ENCODE measurements around the gene DYNLT2B.
"Not testable (repeated sequence)": the region's sequence is repeated elsewhere in the genome, so short reads cannot be mapped to it uniquely, and the experiment has no call there.

Gene DYNLT2B

DNA sequence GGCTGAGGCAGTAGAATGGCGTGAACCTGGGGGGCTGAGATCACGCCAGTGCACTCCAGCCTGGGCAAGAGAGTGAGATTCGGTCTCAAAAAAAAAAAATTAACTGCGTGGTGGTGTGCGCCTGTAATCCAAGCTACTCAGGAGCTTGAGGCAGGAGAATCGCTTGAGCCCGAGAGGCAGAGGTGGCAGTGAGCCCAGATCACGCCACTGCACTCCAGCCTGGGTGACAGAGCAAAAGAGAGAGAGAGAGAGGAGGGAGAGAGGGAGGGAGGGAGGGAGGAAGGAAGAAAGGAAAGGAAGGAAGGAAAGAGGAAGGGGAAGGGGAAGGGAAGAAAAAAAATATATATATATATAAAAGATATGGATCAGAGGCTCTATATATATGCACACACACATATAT is 14.1 kb upstream of the DYNLT2B start:
- Histone ChIP-seq H3K9ac (ENCODE audit: low read depth in 1 of 2, low read length in 2 of 2) (no peak overlapping the region), H3K27ac (ENCODE audit: low read depth, low read length) (no peak overlapping the region), H3K36me3 (ENCODE audit: control insufficient read depth in 1 of 2, insufficient read depth in 2 of 2, low read length in 2 of 2) (no peaks in the 10 kb centered on the region), H3K9me3 (ENCODE audit: control insufficient read depth in 1 of 2, low read length in 2 of 2) (no peaks in the 10 kb centered on the region), H3K27me3 (ENCODE audit: control insufficient read depth in 1 of 2, insufficient read depth in 2 of 2, low read length in 2 of 2) (peaks cover 0 to 3% of the 10 kb centered on the region in 2 donors), H3K4me3 (ENCODE audit: low read depth in 1 of 2, low read length in 2 of 2) (no peak overlapping the region), H3K4me1 (ENCODE audit: control insufficient read depth in 1 of 2, insufficient read depth in 2 of 2, low read length in 2 of 2) (no peaks in the 10 kb centered on the region)

DNA sequence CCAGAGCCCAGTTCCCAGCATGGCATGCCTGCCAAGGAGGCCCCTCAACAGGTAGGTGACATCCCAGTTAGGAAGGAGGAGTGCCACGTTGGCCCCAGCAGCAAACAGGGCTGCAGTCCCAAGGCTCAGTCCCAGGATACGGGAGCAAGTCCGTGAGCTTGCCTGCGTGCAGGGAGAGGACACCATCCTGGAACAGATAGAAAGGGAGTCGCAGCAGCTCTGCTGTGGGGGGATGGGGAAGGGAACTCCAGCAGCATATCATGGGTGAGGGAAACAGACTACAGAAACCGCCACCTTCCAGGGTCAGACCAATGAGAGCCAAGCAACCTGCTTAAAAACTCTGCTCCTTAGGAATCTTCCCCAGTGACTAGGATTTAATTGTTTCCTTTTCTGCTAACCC is 9.4 kb upstream of the DYNLT2B start:
- H3K27me3 ChIP-seq (ENCODE audit: control insufficient read depth in 1 of 2, insufficient read depth in 2 of 2, low read length in 2 of 2) = no peaks in the 10 kb centered on the region
- H3K4me3 ChIP-seq (ENCODE audit: low read depth in 1 of 2, low read length in 2 of 2) = no peak overlapping the region
- no peak overlapping the region for H3K27ac ChIP-seq (ENCODE audit: low read depth, low read length)
- no peaks in the 10 kb centered on the region for H3K9me3 ChIP-seq (ENCODE audit: control insufficient read depth in 1 of 2, low read length in 2 of 2)
- H3K4me1 ChIP-seq (ENCODE audit: control insufficient read depth in 1 of 2, insufficient read depth in 2 of 2, low read length in 2 of 2) = no peaks in the 10 kb centered on the region
- no peaks in the 10 kb centered on the region for H3K36me3 ChIP-seq (ENCODE audit: control insufficient read depth in 1 of 2, insufficient read depth in 2 of 2, low read length in 2 of 2)
- no peak overlapping the region for H3K9ac ChIP-seq (ENCODE audit: low read depth in 1 of 2, low read length in 2 of 2)

DNA sequence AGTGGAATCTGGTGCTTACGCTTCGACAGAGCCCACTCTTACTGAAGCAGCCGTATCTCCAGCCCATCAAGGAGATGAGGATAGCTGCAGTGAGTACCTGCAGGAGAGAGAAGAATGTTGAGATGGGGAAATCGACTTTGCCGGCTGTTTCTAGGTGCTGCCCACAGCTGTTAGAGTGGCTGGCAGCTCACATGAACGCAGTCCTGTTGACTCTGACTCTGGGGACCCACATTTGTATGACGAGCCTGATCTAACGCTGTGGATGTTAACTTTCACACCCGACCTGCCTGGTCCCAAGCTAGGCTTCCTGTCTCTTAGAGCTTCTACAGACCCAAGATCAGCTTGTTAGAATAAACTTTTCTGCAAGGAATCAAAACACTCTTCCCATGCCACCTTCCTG is 8.9 kb upstream of the DYNLT2B start:
- no peak overlapping the region for H3K27ac ChIP-seq (ENCODE audit: low read depth, low read length)
- no peaks in the 10 kb centered on the region for H3K9me3 ChIP-seq (ENCODE audit: control insufficient read depth in 1 of 2, low read length in 2 of 2)
- no peak overlapping the region for H3K9ac ChIP-seq (ENCODE audit: low read depth in 1 of 2, low read length in 2 of 2)
- no peaks in the 10 kb centered on the region for H3K4me1 ChIP-seq (ENCODE audit: control insufficient read depth in 1 of 2, insufficient read depth in 2 of 2, low read length in 2 of 2)
- no peak overlapping the region for H3K4me3 ChIP-seq (ENCODE audit: low read depth in 1 of 2, low read length in 2 of 2)
- H3K27me3 ChIP-seq (ENCODE audit: control insufficient read depth in 1 of 2, insufficient read depth in 2 of 2, low read length in 2 of 2) = no peaks in the 10 kb centered on the region
- H3K36me3 ChIP-seq (ENCODE audit: control insufficient read depth in 1 of 2, insufficient read depth in 2 of 2, low read length in 2 of 2) = no peaks in the 10 kb centered on the region

DNA sequence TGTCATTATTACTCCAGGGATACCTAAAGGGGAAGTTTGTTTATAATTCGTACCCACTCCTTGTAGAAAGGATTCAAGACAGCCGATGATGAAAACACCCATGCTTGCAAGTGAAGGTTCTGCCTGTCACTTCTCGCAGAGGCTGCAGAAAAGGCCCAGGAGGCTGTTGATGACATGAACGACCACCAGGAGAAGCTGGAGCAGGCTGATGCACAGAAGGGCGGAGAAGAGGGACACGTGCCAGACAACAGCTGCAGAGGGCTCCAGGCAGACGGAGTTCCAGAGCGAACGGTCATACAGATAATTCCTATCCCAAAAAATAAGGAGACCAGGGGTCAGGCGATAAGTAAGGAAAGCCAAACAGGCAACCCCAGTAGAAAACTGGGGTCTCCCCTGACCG is 5.7 kb upstream of the DYNLT2B start:
- no peaks in the 10 kb centered on the region for H3K9me3 ChIP-seq (ENCODE audit: control insufficient read depth in 1 of 2, low read length in 2 of 2)
- no peaks in the 10 kb centered on the region for H3K27me3 ChIP-seq (ENCODE audit: control insufficient read depth in 1 of 2, insufficient read depth in 2 of 2, low read length in 2 of 2)
- no peak overlapping the region for H3K9ac ChIP-seq (ENCODE audit: low read depth in 1 of 2, low read length in 2 of 2)
- H3K4me1 ChIP-seq (ENCODE audit: control insufficient read depth in 1 of 2, insufficient read depth in 2 of 2, low read length in 2 of 2) = no peaks in the 10 kb centered on the region
- H3K27ac ChIP-seq (ENCODE audit: low read depth, low read length) = no peak overlapping the region
- no peaks in the 10 kb centered on the region for H3K36me3 ChIP-seq (ENCODE audit: control insufficient read depth in 1 of 2, insufficient read depth in 2 of 2, low read length in 2 of 2)
- no peak overlapping the region for H3K4me3 ChIP-seq (ENCODE audit: low read depth in 1 of 2, low read length in 2 of 2)

DNA sequence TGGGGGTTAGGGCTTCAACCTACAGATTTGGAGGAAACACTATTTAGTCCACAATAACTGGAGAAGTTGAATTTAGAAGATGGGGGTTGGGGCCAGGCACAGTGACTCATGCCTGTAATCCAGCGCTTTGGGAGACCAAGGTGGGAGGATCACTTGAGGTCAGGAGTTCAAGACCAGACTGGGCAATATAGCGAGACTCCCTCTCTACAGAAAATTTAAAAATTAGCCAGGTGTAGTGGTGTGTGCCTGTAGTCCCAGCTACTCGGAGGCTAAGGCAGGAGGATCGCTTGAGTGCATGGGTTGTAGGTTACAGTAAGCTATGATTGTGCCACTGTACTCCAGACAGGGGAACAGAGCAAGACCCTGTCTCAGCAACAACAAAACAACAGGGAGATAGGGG is 5.0 kb upstream of the DYNLT2B start:
- H3K4me1 ChIP-seq (ENCODE audit: control insufficient read depth in 1 of 2, insufficient read depth in 2 of 2, low read length in 2 of 2) = no peaks in the 10 kb centered on the region
- no peaks in the 10 kb centered on the region for H3K9me3 ChIP-seq (ENCODE audit: control insufficient read depth in 1 of 2, low read length in 2 of 2)
- H3K27me3 ChIP-seq (ENCODE audit: control insufficient read depth in 1 of 2, insufficient read depth in 2 of 2, low read length in 2 of 2) = no peaks in the 10 kb centered on the region
- H3K27ac ChIP-seq (ENCODE audit: low read depth, low read length) = no peak overlapping the region
- H3K4me3 ChIP-seq (ENCODE audit: low read depth in 1 of 2, low read length in 2 of 2) = no peak overlapping the region
- no peaks in the 10 kb centered on the region for H3K36me3 ChIP-seq (ENCODE audit: control insufficient read depth in 1 of 2, insufficient read depth in 2 of 2, low read length in 2 of 2)
- no peak overlapping the region for H3K9ac ChIP-seq (ENCODE audit: low read depth in 1 of 2, low read length in 2 of 2)

DNA sequence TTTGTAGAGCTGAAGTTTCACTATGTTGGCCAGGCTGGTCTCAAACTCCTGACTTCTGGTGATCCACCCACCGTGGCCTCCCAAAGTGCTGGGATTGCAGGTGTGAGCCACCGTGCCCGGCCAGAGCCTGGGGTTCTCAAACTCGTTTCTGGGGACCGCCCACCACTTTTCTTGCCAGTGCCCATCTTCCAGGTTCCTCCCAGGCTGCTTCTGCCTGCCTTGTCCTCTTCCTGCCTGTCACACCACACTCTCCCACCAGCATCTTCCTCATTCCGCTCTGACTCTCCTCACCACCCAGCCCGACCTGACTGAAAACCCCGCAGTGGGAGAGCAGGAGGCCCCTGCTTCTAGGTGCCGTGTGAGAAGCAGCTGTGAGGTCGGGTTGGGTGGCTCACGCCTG is 3.1 kb upstream of the DYNLT2B start:
- Histone ChIP-seq H3K36me3 (ENCODE audit: control insufficient read depth in 1 of 2, insufficient read depth in 2 of 2, low read length in 2 of 2) (no peaks in the 10 kb centered on the region), H3K27me3 (ENCODE audit: control insufficient read depth in 1 of 2, insufficient read depth in 2 of 2, low read length in 2 of 2) (no peaks in the 10 kb centered on the region), H3K9me3 (ENCODE audit: control insufficient read depth in 1 of 2, low read length in 2 of 2) (no peaks in the 10 kb centered on the region), H3K9ac (ENCODE audit: low read depth in 1 of 2, low read length in 2 of 2) (no peak overlapping the region), H3K4me1 (ENCODE audit: control insufficient read depth in 1 of 2, insufficient read depth in 2 of 2, low read length in 2 of 2) (no peaks in the 10 kb centered on the region), H3K27ac (ENCODE audit: low read depth, low read length) (no peak overlapping the region), H3K4me3 (ENCODE audit: low read depth in 1 of 2, low read length in 2 of 2) (no peak overlapping the region)

DNA sequence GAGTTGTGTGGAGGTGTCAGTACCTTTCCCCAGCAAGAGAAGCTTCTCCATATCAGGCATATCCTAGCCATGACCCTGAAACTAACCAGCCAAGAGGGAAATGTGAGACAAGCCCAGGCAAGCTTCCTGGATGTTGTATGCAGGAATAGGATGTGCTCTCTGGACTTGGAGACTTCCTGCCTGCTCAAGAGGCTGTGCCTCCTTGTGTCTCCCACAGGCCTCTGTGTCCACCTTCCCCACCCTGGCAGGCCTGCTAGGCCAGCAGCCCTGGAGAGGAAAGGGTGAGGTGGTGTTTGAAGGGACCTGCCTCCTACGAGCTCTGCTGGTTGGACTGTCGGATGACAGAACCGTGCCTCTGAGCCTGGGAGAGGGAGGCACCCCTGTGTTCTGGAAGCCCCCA is 2.1 kb upstream of the DYNLT2B start:
- no peaks in the 10 kb centered on the region for H3K4me1 ChIP-seq (ENCODE audit: control insufficient read depth in 1 of 2, insufficient read depth in 2 of 2, low read length in 2 of 2)
- H3K9me3 ChIP-seq (ENCODE audit: control insufficient read depth in 1 of 2, low read length in 2 of 2) = no peaks in the 10 kb centered on the region
- H3K27me3 ChIP-seq (ENCODE audit: control insufficient read depth in 1 of 2, insufficient read depth in 2 of 2, low read length in 2 of 2) = no peaks in the 10 kb centered on the region
- H3K36me3 ChIP-seq (ENCODE audit: control insufficient read depth in 1 of 2, insufficient read depth in 2 of 2, low read length in 2 of 2) = no peaks in the 10 kb centered on the region
- H3K9ac ChIP-seq (ENCODE audit: low read depth in 1 of 2, low read length in 2 of 2) = no peak overlapping the region
- H3K27ac ChIP-seq (ENCODE audit: low read depth, low read length) = no peak overlapping the region
- H3K4me3 ChIP-seq (ENCODE audit: low read depth in 1 of 2, low read length in 2 of 2) = no peak overlapping the region

DNA sequence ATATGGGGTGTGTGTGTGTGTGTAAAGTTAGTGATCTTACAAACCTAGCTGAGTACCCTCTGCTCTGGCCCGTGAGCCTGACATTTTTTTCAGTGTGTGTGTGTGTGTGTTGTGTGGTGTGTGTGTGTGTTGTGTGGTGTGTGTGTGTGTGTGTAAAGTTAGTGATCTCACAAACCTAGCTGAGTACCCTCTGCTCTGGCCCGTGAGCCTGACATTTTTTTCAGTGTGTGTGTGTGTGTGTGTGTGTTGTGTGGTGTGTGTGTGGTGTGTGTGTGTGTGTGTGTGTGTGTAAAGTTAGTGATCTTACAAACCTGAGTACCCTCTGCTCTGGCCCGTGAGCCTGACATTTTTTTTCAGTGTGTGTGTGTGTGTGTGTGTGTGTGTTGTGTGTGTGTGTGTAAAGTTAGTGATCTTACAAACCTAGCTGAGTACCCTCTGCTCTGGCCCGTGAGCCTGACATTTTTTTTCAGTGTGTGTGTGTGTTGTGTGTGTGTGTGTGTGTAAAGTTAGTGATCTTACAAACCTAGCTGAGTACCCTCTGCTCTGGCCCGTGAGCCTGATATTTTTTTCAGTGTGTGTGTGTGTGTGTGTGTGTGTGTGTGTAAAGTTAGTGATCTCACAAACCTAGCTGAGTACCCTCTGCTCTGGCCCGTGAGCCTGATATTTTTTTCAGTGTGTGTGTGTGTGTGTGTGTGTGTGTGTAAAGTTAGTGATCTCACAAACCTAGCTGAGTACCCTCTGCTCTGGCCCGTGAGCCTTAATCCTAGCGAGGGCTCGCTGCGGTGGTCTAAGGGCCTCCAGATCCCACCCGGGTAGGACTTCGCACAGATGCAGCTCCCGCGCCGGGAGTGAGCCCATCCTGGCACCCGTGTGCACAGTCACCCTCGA is 997 bp downstream of the DYNLT2B start:
- peak overlapping the region; percentile 86 to 91 for H3K4me3 ChIP-seq (ENCODE audit: low read depth in 1 of 2, low read length in 2 of 2)
- not testable (repeated sequence) for H3K27me3 ChIP-seq (ENCODE audit: control insufficient read depth in 1 of 2, insufficient read depth in 2 of 2, low read length in 2 of 2); H3K36me3 ChIP-seq (ENCODE audit: control insufficient read depth in 1 of 2, insufficient read depth in 2 of 2, low read length in 2 of 2); H3K9me3 ChIP-seq (ENCODE audit: control insufficient read depth in 1 of 2, low read length in 2 of 2); H3K4me1 ChIP-seq (ENCODE audit: control insufficient read depth in 1 of 2, insufficient read depth in 2 of 2, low read length in 2 of 2)
- peak overlapping the region; percentile 63 to 82 for H3K9ac ChIP-seq (ENCODE audit: low read depth in 1 of 2, low read length in 2 of 2)
- H3K27ac ChIP-seq (ENCODE audit: low read depth, low read length) = peak overlapping the region; percentile 87

DNA sequence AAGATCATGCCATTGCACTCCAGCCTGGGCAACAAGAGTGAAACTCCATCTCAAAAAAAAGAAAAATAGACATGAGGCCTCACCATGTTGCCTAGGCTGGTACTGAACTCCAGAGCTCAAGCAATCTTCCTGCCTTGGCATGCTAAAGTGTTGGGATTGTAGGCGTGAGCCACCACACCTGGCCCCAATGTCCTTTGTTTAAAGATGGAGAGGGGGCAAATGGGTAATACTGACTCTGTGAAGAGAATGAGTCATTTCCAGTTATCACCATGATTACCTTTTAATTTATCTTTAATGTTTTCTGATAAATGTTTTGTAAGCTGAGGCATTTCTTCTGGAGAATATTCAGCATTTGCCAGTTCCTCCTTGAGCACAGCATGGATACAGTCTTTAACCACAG is 2.2 kb downstream of the DYNLT2B start:
- no peaks in the 10 kb centered on the region for H3K36me3 ChIP-seq (ENCODE audit: control insufficient read depth in 1 of 2, insufficient read depth in 2 of 2, low read length in 2 of 2)
- H3K9ac ChIP-seq (ENCODE audit: low read depth in 1 of 2, low read length in 2 of 2) = no peak overlapping the region
- H3K27me3 ChIP-seq (ENCODE audit: control insufficient read depth in 1 of 2, insufficient read depth in 2 of 2, low read length in 2 of 2) = no peaks in the 10 kb centered on the region
- no peaks in the 10 kb centered on the region for H3K9me3 ChIP-seq (ENCODE audit: control insufficient read depth in 1 of 2, low read length in 2 of 2)
- H3K4me1 ChIP-seq (ENCODE audit: control insufficient read depth in 1 of 2, insufficient read depth in 2 of 2, low read length in 2 of 2) = no peaks in the 10 kb centered on the region
- H3K4me3 ChIP-seq (ENCODE audit: low read depth in 1 of 2, low read length in 2 of 2) = no peak overlapping the region
- no peak overlapping the region for H3K27ac ChIP-seq (ENCODE audit: low read depth, low read length)

DNA sequence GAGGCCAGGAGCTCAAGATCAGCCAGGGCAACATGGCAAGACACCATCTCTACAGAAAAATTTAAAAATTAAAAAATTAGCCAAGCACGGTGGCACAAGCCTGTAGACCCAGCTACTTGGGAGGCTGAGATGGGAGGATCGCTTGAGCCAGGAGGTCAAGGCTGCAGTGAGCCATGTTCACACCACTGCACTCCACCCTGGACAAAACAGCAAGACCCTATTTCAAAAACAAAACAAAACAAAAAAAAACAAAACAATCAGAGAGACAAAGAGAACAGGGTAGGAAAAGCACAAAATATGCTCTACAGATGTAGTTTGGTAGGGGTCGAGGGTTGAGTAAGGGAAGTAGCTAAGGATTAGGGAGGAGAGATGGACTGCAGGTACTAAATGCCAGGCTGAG is 3.4 kb downstream of the DYNLT2B start:
- Histone ChIP-seq H3K36me3 (ENCODE audit: control insufficient read depth in 1 of 2, insufficient read depth in 2 of 2, low read length in 2 of 2) (no peaks in the 10 kb centered on the region), H3K27ac (ENCODE audit: low read depth, low read length) (no peak overlapping the region), H3K9ac (ENCODE audit: low read depth in 1 of 2, low read length in 2 of 2) (no peak overlapping the region), H3K4me3 (ENCODE audit: low read depth in 1 of 2, low read length in 2 of 2) (no peak overlapping the region), H3K27me3 (ENCODE audit: control insufficient read depth in 1 of 2, insufficient read depth in 2 of 2, low read length in 2 of 2) (no peaks in the 10 kb centered on the region), H3K4me1 (ENCODE audit: control insufficient read depth in 1 of 2, insufficient read depth in 2 of 2, low read length in 2 of 2) (no peaks in the 10 kb centered on the region), H3K9me3 (ENCODE audit: control insufficient read depth in 1 of 2, low read length in 2 of 2) (no peaks in the 10 kb centered on the region)

All from duodenal mucosa (tissue), 2 donors.